GM12878 (cell line): ENCODE data around the gene IL18R1.

Experiments used
- ESRRA ChIP-seq: IDR thresholded peaks from 2 replicates; pipeline ENCODE4 v1.6.1; 2012; ENCODE audit warnings: mild to moderate bottlenecking, low read length, improper control_type of control experiment
- NR2C1 ChIP-seq: fragments of 450-650 bp; IDR thresholded peaks from 2 replicates; pipeline ENCODE4 v1.6.1; 2017; ENCODE audit warnings: antibody characterized with exemption, mild to moderate bottlenecking, moderate library complexity
- POLR2A ChIP-seq: IDR thresholded peaks from 2 replicates; pipeline ENCODE4 v1.6.1; 2011; ENCODE audit warnings: low read depth, mild to moderate bottlenecking, low read length
- SMC3 ChIP-seq: IDR thresholded peaks from 2 replicates; pipeline ENCODE4 v1.6.1; 2011; ENCODE audit warnings: low read length, improper control_type of control experiment, borderline replicate concordance
- SP1 ChIP-seq: IDR thresholded peaks from one replicate; pipeline ENCODE4 v1.6.1; 2011; ENCODE audit warnings: low read depth, low read length
- SREBF2 ChIP-seq: IDR thresholded peaks from 2 replicates; pipeline ENCODE4 v1.6.1; 2012; ENCODE audit warnings: mild to moderate bottlenecking, low read length
- STAT1 ChIP-seq: fragments of 450-650 bp; conservative IDR thresholded peaks from 2 replicates; pipeline ENCODE4 v1.6.1; 2014; ENCODE audit warnings: antibody characterized with exemption, mild to moderate bottlenecking
- ZNF207 ChIP-seq: fragments of 450-650 bp; IDR thresholded peaks from 2 replicates; pipeline ENCODE4 v1.6.1; 2014; ENCODE audit warnings: antibody characterized with exemption, mild to moderate bottlenecking, borderline replicate concordance
- ZNF24 ChIP-seq: fragments of 450-650 bp; IDR thresholded peaks from 2 replicates; pipeline ENCODE4 v1.6.1; 2017; ENCODE audit warnings: antibody characterized with exemption, mild to moderate bottlenecking
- TF ChIP-seq, protein P1 (sequence below), 3 experiments: IDR thresholded peaks in 2 of 3; conservative IDR thresholded peaks in 1 of 3; 2 replicates each; pipeline ENCODE4 v1.5.1; 2011; ENCODE audit warnings: low read depth in 3 of 3, low read length in 3 of 3, mild to moderate bottlenecking in 3 of 3, control low read depth in 2 of 3, moderate library complexity in 2 of 3, inconsistent platforms in 1 of 3, mixed read lengths in 1 of 3; ENCODE audit not compliant: control insufficient read depth in 2 of 3, insufficient read depth in 1 of 3; ENCODE audit errors: extremely low read depth in 1 of 3
- TF ChIP-seq, protein P2 (sequence below): IDR thresholded peaks from 2 replicates; pipeline ENCODE4 v1.6.1; 2011; ENCODE audit warnings: mild to moderate bottlenecking, low read depth, low read length, moderate library complexity; ENCODE audit not compliant: insufficient replicate concordance
- TF ChIP-seq, protein P3 (sequence below): IDR thresholded peaks from 2 replicates; pipeline ENCODE4 v1.6.1; 2012; ENCODE audit warnings: low read depth, low read length, improper control_type of control experiment
- TF ChIP-seq, protein P4 (sequence below): fragments of 150-350 bp; IDR thresholded peaks from 2 replicates; pipeline ENCODE4 v1.6.1; 2014; ENCODE audit warnings: mild to moderate bottlenecking, low read depth, low read length
- TF ChIP-seq, protein P5 (sequence below): fragments of 450-650 bp; IDR thresholded peaks from 2 replicates; pipeline ENCODE4 v1.6.1; 2016; ENCODE audit warnings: mild to moderate bottlenecking

DNA sequence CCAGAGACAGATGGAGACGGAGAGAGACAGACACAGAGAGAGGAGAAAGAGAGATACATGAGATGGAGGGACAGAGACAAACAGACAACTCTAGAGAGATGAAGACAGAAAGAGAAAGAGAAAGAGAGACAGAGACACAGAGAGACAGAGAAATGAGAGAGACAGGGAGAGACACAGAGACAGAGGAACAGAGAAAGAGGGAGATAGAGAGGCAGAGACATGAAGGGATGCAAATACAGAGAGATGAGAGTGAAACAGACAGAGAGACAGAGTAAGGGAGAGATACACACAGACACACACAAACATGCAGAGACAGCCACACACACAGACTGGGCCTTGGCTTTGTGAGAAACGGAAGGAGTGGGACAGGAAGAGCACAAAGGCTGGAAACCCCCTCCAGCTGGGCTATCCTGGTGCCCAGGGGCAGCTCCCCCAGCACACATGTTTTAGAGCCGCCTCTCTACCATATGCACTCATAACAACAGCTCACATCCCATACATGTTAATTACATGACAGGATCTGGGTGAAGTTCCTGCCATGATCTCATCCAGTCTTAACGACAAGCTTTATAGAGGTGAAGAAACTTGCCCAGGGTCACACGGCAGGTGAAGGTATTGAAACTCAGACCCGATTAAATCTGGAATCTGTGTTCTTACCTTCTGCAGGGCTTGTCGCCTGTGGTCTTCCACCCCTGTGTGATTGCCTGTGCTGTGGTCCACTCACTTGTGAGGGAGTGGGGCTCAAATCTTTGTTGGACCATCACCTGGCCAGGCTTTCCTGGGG, 32.4 kb downstream of the IL18R1 start:
- TF ChIP-seq STAT1 (no peak), ZNF207 (no peak), ZNF24 (no peak), ESRRA (no peak), SP1 (peak; percentile 12), POLR2A (no peak), NR2C1 (no peak), SREBF2 (no peak), SMC3 (no peak)
- TF ChIP-seq, protein P1, sequence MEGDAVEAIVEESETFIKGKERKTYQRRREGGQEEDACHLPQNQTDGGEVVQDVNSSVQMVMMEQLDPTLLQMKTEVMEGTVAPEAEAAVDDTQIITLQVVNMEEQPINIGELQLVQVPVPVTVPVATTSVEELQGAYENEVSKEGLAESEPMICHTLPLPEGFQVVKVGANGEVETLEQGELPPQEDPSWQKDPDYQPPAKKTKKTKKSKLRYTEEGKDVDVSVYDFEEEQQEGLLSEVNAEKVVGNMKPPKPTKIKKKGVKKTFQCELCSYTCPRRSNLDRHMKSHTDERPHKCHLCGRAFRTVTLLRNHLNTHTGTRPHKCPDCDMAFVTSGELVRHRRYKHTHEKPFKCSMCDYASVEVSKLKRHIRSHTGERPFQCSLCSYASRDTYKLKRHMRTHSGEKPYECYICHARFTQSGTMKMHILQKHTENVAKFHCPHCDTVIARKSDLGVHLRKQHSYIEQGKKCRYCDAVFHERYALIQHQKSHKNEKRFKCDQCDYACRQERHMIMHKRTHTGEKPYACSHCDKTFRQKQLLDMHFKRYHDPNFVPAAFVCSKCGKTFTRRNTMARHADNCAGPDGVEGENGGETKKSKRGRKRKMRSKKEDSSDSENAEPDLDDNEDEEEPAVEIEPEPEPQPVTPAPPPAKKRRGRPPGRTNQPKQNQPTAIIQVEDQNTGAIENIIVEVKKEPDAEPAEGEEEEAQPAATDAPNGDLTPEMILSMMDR (IDR thresholded peaks at IDR 0.05 in 2 of 3, conservative IDR thresholded peaks at IDR 0.05 in 1 of 3; ENCODE audit: control insufficient read depth in 2 of 3, extremely low read depth in 1 of 3, insufficient read depth in 1 of 3, low read depth in 3 of 3, low read length in 3 of 3) = no peak
- TF ChIP-seq, protein P2, sequence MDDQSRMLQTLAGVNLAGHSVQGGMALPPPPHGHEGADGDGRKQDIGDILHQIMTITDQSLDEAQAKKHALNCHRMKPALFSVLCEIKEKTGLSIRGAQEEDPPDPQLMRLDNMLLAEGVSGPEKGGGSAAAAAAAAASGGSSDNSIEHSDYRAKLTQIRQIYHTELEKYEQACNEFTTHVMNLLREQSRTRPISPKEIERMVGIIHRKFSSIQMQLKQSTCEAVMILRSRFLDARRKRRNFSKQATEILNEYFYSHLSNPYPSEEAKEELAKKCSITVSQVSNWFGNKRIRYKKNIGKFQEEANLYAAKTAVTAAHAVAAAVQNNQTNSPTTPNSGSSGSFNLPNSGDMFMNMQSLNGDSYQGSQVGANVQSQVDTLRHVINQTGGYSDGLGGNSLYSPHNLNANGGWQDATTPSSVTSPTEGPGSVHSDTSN = no peak
- TF ChIP-seq, protein P3, sequence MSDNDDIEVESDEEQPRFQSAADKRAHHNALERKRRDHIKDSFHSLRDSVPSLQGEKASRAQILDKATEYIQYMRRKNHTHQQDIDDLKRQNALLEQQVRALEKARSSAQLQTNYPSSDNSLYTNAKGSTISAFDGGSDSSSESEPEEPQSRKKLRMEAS = no peak
- TF ChIP-seq, protein P4, sequence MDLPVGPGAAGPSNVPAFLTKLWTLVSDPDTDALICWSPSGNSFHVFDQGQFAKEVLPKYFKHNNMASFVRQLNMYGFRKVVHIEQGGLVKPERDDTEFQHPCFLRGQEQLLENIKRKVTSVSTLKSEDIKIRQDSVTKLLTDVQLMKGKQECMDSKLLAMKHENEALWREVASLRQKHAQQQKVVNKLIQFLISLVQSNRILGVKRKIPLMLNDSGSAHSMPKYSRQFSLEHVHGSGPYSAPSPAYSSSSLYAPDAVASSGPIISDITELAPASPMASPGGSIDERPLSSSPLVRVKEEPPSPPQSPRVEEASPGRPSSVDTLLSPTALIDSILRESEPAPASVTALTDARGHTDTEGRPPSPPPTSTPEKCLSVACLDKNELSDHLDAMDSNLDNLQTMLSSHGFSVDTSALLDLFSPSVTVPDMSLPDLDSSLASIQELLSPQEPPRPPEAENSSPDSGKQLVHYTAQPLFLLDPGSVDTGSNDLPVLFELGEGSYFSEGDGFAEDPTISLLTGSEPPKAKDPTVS = no peak
- TF ChIP-seq, protein P5, sequence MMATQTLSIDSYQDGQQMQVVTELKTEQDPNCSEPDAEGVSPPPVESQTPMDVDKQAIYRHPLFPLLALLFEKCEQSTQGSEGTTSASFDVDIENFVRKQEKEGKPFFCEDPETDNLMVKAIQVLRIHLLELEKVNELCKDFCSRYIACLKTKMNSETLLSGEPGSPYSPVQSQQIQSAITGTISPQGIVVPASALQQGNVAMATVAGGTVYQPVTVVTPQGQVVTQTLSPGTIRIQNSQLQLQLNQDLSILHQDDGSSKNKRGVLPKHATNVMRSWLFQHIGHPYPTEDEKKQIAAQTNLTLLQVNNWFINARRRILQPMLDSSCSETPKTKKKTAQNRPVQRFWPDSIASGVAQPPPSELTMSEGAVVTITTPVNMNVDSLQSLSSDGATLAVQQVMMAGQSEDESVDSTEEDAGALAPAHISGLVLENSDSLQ = peak; percentile 25; the same call in 1 of the 2 replicates
